Type B pancreatic cell (in vitro differentiated cells): ENCODE results near the gene TBX21. TPM values are rescaled to one million over a fixed set of nuclear protein-coding genes. Genes with fewer than 3 reads are reported as not detected.

ENCODE experiments used
- DNase-seq: peaks from one replicate; pipeline ENCODE4 v3.0.0; 2021; ENCODE audit warnings: mixed read lengths; ENCODE audit not compliant: unreplicated experiment; ENCODE audit errors: extremely low spot score
- H3K27ac Mint-ChIP-seq: 2 replicates; pipeline ENCODE4 v1.8.0; 2021; ENCODE audit warnings: mild to moderate bottlenecking, mixed read lengths
- H3K27me3 Mint-ChIP-seq: 2 replicates; pipeline ENCODE4 v1.8.0; 2021; ENCODE audit warnings: mixed read lengths
- H3K36me3 Mint-ChIP-seq: 2 replicates; pipeline ENCODE4 v1.8.0; 2021; ENCODE audit warnings: mixed read lengths
- H3K4me1 Mint-ChIP-seq: one replicate; pipeline ENCODE4 v1.8.0; 2021; ENCODE audit warnings: mixed read lengths; ENCODE audit not compliant: unreplicated experiment
- H3K4me3 Mint-ChIP-seq: 2 replicates; pipeline ENCODE4 v1.8.0; 2021; ENCODE audit warnings: mild to moderate bottlenecking, mixed read lengths
- H3K9me3 Mint-ChIP-seq: 2 replicates; pipeline ENCODE4 v1.8.0; 2021; ENCODE audit warnings: mixed read lengths
- CTCF ChIP-seq: fragments of 200-600 bp; sonication (generic); conservative IDR thresholded peaks from 2 replicates; pipeline ENCODE4 v1.5.0; 2021; ENCODE audit warnings: antibody characterized with exemption, mild to moderate bottlenecking
- total RNA-seq: library from RNA; stranded (reverse); gene quantifications from 2 replicates; pipeline ENCODE4 v1.2.1, GENCODE V29; 2021; ENCODE audit warnings: low replicate concordance

The TBX21 gene
- total RNA-seq, 1 donor from 2014 or later: not detected

- no peak for TF ChIP-seq CTCF
- Mint-ChIP-seq H3K36me3 (no peaks in the 10 kb centered on the region), H3K4me3 (no peak overlapping the region), H3K9me3 (no peaks in the 10 kb centered on the region), H3K27ac (no peak overlapping the region), H3K4me1 (peaks cover 4% of the 10 kb centered on the region), H3K27me3 (no peaks in the 10 kb centered on the region)
- DNase-seq: no peak
These were observed 32.3 kb upstream of the TBX21 start for GRCh38 chr17:47700471-47701449.

GRCh38 chr17:47701608-47702007 lies 31.4 kb upstream of the TBX21 start:
- Mint-ChIP-seq H3K27ac (no peak overlapping the region), H3K27me3 (no peaks in the 10 kb centered on the region), H3K4me1 (peaks cover 4% of the 10 kb centered on the region), H3K9me3 (no peaks in the 10 kb centered on the region), H3K36me3 (no peaks in the 10 kb centered on the region), H3K4me3 (no peak overlapping the region)
- no peak for TF ChIP-seq CTCF
- no peak for DNase-seq

- Mint-ChIP-seq H3K27me3 (peaks cover 5% of the 10 kb centered on the region), H3K9me3 (no peaks in the 10 kb centered on the region), H3K4me1 (peaks cover 12% of the 10 kb centered on the region), H3K36me3 (no peaks in the 10 kb centered on the region), H3K27ac (no peak overlapping the region), H3K4me3 (no peak overlapping the region)
- no peak for DNase-seq
- no peak for TF ChIP-seq CTCF
These were observed 30.5 kb upstream of the TBX21 start for GRCh38 chr17:47702391-47702995.

- no peak for TF ChIP-seq CTCF
- no peak for DNase-seq
- H3K9me3 Mint-ChIP-seq: no peaks in the 10 kb centered on the region
- H3K4me3 Mint-ChIP-seq: no peak overlapping the region
- H3K27ac Mint-ChIP-seq: no peak overlapping the region
- peaks cover 15% of the 10 kb centered on the region for H3K4me1 Mint-ChIP-seq
- no peaks in the 10 kb centered on the region for H3K36me3 Mint-ChIP-seq
- H3K27me3 Mint-ChIP-seq: peaks cover 11% of the 10 kb centered on the region
These were observed 29.8 kb upstream of the TBX21 start for GRCh38 chr17:47703191-47703591.

- no peak for DNase-seq
- Mint-ChIP-seq H3K27ac (no peak overlapping the region), H3K9me3 (no peaks in the 10 kb centered on the region), H3K4me1 (peaks cover 15% of the 10 kb centered on the region), H3K4me3 (no peak overlapping the region), H3K27me3 (peaks cover 13% of the 10 kb centered on the region), H3K36me3 (no peaks in the 10 kb centered on the region)
- no peak for TF ChIP-seq CTCF
These were observed 29.4 kb upstream of the TBX21 start for GRCh38 chr17:47703671-47704070.
